Measurements from ENCODE around the gene KIAA0753.
"Not testable (repeated sequence)": the region's sequence is repeated elsewhere in the genome, so short reads cannot be mapped to it uniquely, and the experiment has no call there.

KIAA0753 gene

DNA sequence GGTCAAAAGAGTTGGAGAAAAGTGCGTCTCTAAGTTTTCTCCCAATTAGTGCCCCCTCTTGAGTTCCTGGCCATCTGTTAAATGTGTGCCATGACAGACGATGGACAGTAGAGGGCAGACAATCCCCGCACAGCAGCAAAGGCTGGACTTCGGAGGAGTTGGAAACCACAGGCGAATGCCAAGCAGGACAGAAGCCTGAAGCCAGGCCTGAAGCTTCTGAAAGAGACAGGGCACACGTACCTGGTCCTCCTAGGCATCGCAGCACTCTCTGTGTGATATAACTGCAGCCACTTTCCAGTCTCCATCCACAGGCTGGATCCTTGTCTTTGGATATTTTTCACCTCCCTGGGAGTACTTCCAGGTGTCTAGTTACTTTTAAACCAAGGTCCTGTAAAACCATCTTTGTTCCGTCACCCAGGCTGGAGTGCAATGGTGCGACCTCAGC, 25.6 kb upstream of the KIAA0753 start:
- ChIA-PET POLR2A (ENCODE audit: low non-redundant PET) (no interaction called here), CTCF (interaction anchor here (0.6 to 2.5 kb wide), 19 partner anchors 9 to 1628 kb away, joined by 3 to 26 read pairs (median 3); partner anchors contain the start of gene XAF1)
- peak; percentile 74 for DNase-seq (ENCODE audit: low spot score)
- TF ChIP-seq, protein P1, sequence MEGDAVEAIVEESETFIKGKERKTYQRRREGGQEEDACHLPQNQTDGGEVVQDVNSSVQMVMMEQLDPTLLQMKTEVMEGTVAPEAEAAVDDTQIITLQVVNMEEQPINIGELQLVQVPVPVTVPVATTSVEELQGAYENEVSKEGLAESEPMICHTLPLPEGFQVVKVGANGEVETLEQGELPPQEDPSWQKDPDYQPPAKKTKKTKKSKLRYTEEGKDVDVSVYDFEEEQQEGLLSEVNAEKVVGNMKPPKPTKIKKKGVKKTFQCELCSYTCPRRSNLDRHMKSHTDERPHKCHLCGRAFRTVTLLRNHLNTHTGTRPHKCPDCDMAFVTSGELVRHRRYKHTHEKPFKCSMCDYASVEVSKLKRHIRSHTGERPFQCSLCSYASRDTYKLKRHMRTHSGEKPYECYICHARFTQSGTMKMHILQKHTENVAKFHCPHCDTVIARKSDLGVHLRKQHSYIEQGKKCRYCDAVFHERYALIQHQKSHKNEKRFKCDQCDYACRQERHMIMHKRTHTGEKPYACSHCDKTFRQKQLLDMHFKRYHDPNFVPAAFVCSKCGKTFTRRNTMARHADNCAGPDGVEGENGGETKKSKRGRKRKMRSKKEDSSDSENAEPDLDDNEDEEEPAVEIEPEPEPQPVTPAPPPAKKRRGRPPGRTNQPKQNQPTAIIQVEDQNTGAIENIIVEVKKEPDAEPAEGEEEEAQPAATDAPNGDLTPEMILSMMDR (conservative IDR thresholded peaks at IDR 0.05; ENCODE audit: low read depth) = peak; percentile 93
- H3K27ac ChIP-seq = peak overlapping the region; percentile 91

- POLR2A ChIA-PET (ENCODE audit: low non-redundant PET); H3K27ac ChIP-seq; DNase-seq (ENCODE audit: low spot score): not testable (repeated sequence)
- CTCF ChIA-PET = interaction anchor here (0.6 kb wide), 1 partner anchor 176 kb away, joined by 4 read pairs; no protein-coding TSS in a partner anchor
Measured at GRCh38 chr17:6663200-6663599, 22.7 kb upstream of the KIAA0753 start.

GRCh38 chr17:6661464-6661848, 20.9 kb upstream of the KIAA0753 start:
- H3K27ac ChIP-seq = no peak overlapping the region
- CTCF ChIA-PET = no interaction called here
- TF ChIP-seq, protein P1 (conservative IDR thresholded peaks at IDR 0.05; ENCODE audit: low read depth) = no peak
- DNase-seq (ENCODE audit: low spot score) = no peak
- POLR2A ChIA-PET (ENCODE audit: low non-redundant PET) = no interaction called here

DNA sequence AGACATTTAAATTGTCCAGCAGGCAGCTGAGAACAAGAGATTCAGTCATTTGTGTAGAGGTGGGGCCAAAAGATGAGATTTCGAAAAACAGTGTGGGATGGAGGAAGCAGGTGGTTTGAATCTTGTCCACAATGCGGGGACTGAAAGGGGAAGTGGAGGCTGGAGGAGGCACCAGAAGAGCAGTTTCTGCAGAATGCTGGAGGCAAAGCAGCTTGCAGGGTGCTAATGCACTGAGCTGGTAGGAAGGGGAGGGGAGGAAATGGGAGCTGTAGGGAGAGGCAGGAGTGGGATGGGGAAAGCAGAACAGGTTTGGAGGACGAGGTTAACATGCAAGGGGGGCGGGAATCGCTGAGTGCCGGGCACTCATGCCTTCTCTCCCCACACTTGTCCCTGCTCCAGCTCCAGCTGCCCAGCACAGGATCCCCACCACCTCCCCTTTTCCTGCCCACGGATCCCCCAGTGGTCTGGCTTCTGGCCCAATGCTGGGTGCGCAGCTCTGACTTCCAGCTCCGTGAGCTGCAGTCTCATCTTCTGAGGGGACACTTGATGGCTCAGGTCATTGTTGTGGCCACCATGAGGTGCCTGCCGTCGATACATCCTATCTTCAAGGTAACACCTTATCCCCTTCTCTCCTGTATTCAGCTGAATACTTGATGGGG, 20.4 kb upstream of the KIAA0753 start:
- no peak overlapping the region for H3K27ac ChIP-seq
- no peak for DNase-seq (ENCODE audit: low spot score)
- CTCF ChIA-PET = no interaction called here
- POLR2A ChIA-PET (ENCODE audit: low non-redundant PET) = no interaction called here
- TF ChIP-seq, protein P1 (conservative IDR thresholded peaks at IDR 0.05; ENCODE audit: low read depth) = no peak

GRCh38 chr17:6660101-6660500, 19.6 kb upstream of the KIAA0753 start:
- TF ChIP-seq, protein P1 (conservative IDR thresholded peaks at IDR 0.05; ENCODE audit: low read depth) = no peak
- CTCF ChIA-PET = no interaction called here

GRCh38 chr17:6658411-6658810, 17.9 kb upstream of the KIAA0753 start:
- CTCF ChIA-PET; POLR2A ChIA-PET (ENCODE audit: low non-redundant PET); DNase-seq (ENCODE audit: low spot score); H3K27ac ChIP-seq: not testable (repeated sequence)

More at GRCh38 chr17:6660101-6660500, 19.6 kb upstream of the KIAA0753 start:
- no peak for DNase-seq (ENCODE audit: low spot score)
- POLR2A ChIA-PET (ENCODE audit: low non-redundant PET) = no interaction called here
- no peak overlapping the region for H3K27ac ChIP-seq

GRCh38 chr17:6657633-6658287, 17.2 kb upstream of the KIAA0753 start:
- no peak overlapping the region for H3K27ac ChIP-seq
- no peak for DNase-seq (ENCODE audit: low spot score)
- ChIA-PET POLR2A (ENCODE audit: low non-redundant PET) (no interaction called here), CTCF (interaction anchor here (1.2 kb wide), 1 partner anchor 9 kb away, joined by 8 read pairs; no protein-coding TSS in a partner anchor)
- TF ChIP-seq, protein P1 (conservative IDR thresholded peaks at IDR 0.05; ENCODE audit: low read depth) = no peak

DNA sequence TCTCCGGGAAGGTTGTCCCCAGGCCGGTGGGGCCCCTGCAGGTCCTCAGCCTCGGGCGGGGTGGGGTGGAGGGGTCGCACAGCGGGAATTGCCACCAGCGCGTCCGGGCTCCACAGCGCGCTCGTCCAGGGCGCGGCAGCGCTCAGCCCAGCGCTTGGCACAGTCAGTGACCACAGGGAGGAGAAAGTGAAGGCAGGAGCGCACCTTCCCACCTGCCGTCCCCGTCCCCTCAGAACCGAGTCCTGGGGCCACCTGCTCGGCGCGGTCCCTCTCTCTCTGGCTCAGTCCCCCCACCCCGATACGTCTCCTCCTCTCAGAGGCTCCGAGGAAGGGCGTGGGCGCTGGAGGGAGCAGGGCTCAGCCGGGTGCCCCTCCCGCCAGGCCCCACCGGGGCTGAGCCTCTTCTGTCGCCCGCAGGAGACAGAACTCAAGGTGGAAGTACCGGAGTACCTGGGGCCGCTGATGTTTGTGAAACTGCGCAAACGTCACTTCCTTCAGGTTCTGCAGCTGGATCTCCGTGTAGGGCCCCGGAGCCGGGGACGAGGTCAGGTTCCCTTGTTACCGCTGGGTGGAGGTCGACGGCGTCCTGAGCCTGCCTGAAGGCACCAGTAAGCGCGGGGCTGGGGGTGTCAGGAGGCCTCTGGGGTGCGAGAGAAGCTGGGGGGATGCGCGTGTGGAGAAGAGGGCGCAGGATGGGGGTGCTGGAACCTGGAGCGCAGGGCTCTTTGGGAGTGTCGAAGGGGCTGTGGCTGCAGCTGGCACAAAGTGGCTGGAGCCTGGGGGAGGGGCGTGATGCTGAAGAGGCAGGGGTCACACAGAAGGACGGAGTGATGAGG, 16.5 kb upstream of the KIAA0753 start:
- POLR2A ChIA-PET (ENCODE audit: low non-redundant PET); DNase-seq (ENCODE audit: low spot score); H3K27ac ChIP-seq: not testable (repeated sequence)
- CTCF ChIA-PET = interaction anchor here (1.2 kb wide), 1 partner anchor 10 kb away, joined by 8 read pairs; no protein-coding TSS in a partner anchor

DNA sequence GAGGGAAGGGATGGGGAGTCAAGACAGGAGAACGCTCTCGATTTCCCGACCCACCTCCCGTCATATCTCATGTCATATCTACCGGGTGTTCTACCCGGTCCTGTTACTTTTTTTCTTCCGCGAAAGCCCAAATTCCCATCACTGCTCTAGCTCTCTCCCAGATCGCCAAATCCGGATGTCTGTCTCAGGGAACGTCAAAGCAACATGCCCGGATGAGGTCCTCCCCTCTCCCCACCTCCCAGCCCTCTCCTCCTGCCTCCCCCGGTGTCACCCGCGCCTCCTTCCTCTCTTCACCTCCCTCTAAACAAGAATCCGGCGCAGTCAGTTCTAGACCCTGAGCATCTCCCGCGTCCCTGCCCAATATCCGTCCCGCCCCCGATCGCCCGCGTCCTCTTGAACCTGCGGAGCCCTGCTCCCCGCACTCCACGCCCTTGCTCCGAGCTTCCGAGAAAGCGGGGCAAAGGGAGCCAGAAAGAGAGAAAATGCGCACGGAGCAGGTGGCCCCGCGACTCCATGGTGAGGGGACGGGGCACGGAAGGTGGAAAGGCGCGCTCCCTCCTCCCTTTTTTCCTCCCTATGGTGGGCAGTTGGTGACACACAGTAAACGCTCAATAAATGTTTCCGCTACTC, 15.3 kb upstream of the KIAA0753 start:
- POLR2A ChIA-PET (ENCODE audit: low non-redundant PET); CTCF ChIA-PET; DNase-seq (ENCODE audit: low spot score): not testable (repeated sequence)
- H3K27ac ChIP-seq = peak overlapping the region; percentile 95
